Stomach (tissue), 9 donors: ENCODE data around the gene DHX36. TPM values are rescaled to one million over a fixed set of nuclear protein-coding genes. Genes with fewer than 3 reads are reported as not detected.

Experiments
- DNase-seq, 2 donors: peaks; one replicate each; pipeline versions ENCODE4 v3.0.0 to v3.0.0-alpha.2; 2013 to 2019
- H3K27ac ChIP-seq, 5 donors: fragments of 200-600 bp in 4 of 5; sonication (generic) in 4 of 5; one replicate each; pipeline ENCODE4 v1.5.1; 2013 to 2019; ENCODE audit warnings: mild to moderate bottlenecking in 1 of 5, moderate library complexity in 1 of 5
- H3K27me3 ChIP-seq, 3 donors: fragments of 200-600 bp; sonication (generic); one replicate each; pipeline ENCODE4 v1.5.1; 2017 to 2019; ENCODE audit warnings: mixed run types in 1 of 3
- H3K36me3 ChIP-seq, 4 donors: fragments of 200-600 bp; sonication (generic); 1 replicate in 3 of 4; 2 replicates in 1 of 4; pipeline ENCODE4 v1.5.1; 2016 to 2019
- H3K4me1 ChIP-seq, 4 donors: fragments of 200-600 bp; sonication (generic); one replicate each; pipeline ENCODE4 v1.5.1; 2016 to 2019
- H3K4me3 ChIP-seq, 4 donors: fragments of 200-600 bp; sonication (generic) in 3 of 4; one replicate each; pipeline ENCODE4 v1.5.1; 2016 to 2019; ENCODE audit warnings: mild to moderate bottlenecking in 1 of 4
- H3K9me3 ChIP-seq, 4 donors: fragments of 200-600 bp; sonication (generic); one replicate each; pipeline ENCODE4 v1.5.1; 2016 to 2019
- EP300 ChIP-seq: sonication (generic); formaldehyde crosslinking; IDR thresholded peaks from one replicate; pipeline ENCODE4 v1.6.1; 2017; ENCODE audit warnings: antibody characterized with exemption
- POLR2A ChIP-seq, 4 donors: fragments of 450-650 bp; IDR thresholded peaks; one replicate each; pipeline ENCODE4 v1.6.1; 2016; ENCODE audit warnings: antibody characterized with exemption in 4 of 4, control low read depth in 2 of 4, mild to moderate bottlenecking in 1 of 4, moderate library complexity in 1 of 4
- POLR2AphosphoS5 ChIP-seq, 3 donors: sonication (generic); formaldehyde crosslinking; IDR thresholded peaks; one replicate each; pipeline ENCODE4 v1.6.1; 2016; ENCODE audit warnings: antibody characterized with exemption in 3 of 3
- WGBS, 5 donors: extraction: QIAGEN DNeasy Blood & Tissue Kit in 3 of 5; methylation state at CpG; one replicate each; pipeline versions ENCODE4 v1.1.5 to v1.1.7; 2013 to 2018; 5-methylcytosine and 5-hydroxymethylcytosine counted together
- intact Hi-C: fragments of 100-400 bp; cut with DNase I; formaldehyde crosslinking; loops from one replicate; pipeline ENCODE4 v1.15.1; 2023; ENCODE audit warnings: low total_unique reads
- polyA plus RNA-seq, 3 donors: library from polyadenylated mRNA; stranded (reverse); fragments of 200-250 nt; gene quantifications; one replicate each; pipeline ENCODE4 v1.2.3, GENCODE V29; 2013
- total RNA-seq, 5 donors: library from RNA; depleted of rRNA; stranded (reverse); fragments of >200 nt; gene quantifications; one replicate each; pipeline versions ENCODE4 v1.1.0 to v1.2.3, GENCODE V29; 2014 to 2016
- TF ChIP-seq, protein P1 (sequence below), 7 experiments: fragments of 450-650 bp in 4 of 7; fragments of 200-600 bp in 3 of 7; sonication (generic) in 3 of 7; IDR thresholded peaks; one replicate each; pipeline ENCODE4 v1.5.1; 2016 to 2019; ENCODE audit warnings: antibody characterized with exemption in 7 of 7, control low read depth in 2 of 7, mild to moderate bottlenecking in 1 of 7
- donor health status: healthy with polysubstance abuse.
- donor health status: Bipolar disorder and iron deficiency.
- donor health status: healthy.

DHX36 gene
- total and polyA plus RNA-seq, 8 donors: 4.6 to 138 (median 36.0) TPM

DNA sequence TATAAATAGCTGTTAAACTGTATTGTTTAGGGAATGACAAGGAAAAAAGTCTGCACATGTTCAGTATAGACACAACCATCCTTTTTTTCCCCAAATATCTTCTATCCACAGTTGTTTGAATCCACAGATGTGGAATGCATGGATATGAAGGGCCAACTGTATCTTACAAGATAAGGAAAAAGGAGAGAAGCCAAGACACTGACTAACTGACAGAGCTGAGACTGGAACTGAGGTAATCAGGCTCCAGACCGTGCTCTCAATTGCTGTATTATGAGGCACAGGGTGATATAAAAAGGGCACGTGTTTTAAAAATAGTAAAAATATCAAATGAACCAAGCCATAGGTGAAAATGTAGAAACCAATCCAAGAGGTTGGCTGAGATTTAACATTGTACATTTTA lies 49.0 kb downstream of the DHX36 start:
- intact Hi-C loops: no loop called here
- H3K4me3 ChIP-seq: no peak overlapping the region
- DNase-seq: no peak
- H3K4me1 ChIP-seq: peaks cover 0 to 19% (median 6%) of the 10 kb centered on the region in 4 donors
- H3K36me3 ChIP-seq: peaks cover 22 to 92% (median 83%) of the 10 kb centered on the region in 4 donors
- TF ChIP-seq POLR2A (IDR thresholded peaks at IDR 0.05) (no peak), EP300 (no peak), POLR2AphosphoS5 (IDR thresholded peaks at IDR 0.05) (no peak)
- TF ChIP-seq, protein P1, sequence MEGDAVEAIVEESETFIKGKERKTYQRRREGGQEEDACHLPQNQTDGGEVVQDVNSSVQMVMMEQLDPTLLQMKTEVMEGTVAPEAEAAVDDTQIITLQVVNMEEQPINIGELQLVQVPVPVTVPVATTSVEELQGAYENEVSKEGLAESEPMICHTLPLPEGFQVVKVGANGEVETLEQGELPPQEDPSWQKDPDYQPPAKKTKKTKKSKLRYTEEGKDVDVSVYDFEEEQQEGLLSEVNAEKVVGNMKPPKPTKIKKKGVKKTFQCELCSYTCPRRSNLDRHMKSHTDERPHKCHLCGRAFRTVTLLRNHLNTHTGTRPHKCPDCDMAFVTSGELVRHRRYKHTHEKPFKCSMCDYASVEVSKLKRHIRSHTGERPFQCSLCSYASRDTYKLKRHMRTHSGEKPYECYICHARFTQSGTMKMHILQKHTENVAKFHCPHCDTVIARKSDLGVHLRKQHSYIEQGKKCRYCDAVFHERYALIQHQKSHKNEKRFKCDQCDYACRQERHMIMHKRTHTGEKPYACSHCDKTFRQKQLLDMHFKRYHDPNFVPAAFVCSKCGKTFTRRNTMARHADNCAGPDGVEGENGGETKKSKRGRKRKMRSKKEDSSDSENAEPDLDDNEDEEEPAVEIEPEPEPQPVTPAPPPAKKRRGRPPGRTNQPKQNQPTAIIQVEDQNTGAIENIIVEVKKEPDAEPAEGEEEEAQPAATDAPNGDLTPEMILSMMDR (IDR thresholded peaks at IDR 0.05): no peak
- WGBS, 5 donors: 90 to 99% (median 91%) methylated on average over 2 of the region's 2 CpGs
- H3K27me3 ChIP-seq: no peaks in the 10 kb centered on the region
- H3K27ac ChIP-seq: no peak overlapping the region
- no peaks in the 10 kb centered on the region for H3K9me3 ChIP-seq

DNA sequence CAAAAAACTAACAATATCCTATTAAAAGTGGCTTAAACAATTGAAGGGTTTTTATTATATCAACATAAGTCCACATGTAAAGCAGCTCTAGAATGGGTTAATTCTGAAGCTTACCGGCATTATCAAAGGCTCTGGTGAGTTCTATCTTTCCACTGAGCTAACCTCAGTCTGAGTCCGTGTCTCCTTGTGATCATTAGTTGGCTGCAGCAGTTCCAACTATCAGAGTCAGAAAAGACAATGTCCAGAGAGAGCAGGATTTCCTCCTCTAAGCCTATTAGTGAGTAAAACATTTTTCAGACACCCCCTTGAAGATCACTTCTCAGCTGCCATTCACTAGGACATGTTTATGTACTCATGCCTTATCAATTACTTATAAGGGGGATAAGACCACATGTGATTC lies 49.9 kb downstream of the DHX36 start:
- no peak for TF ChIP-seq POLR2A (IDR thresholded peaks at IDR 0.05)
- TF ChIP-seq, protein P1 (IDR thresholded peaks at IDR 0.05): no peak
- no peak for TF ChIP-seq EP300
- no peak for TF ChIP-seq POLR2AphosphoS5 (IDR thresholded peaks at IDR 0.05)
- WGBS, 5 donors: 31 to 66% (median 45%) methylated on average over 2 of the region's 2 CpGs

DNA sequence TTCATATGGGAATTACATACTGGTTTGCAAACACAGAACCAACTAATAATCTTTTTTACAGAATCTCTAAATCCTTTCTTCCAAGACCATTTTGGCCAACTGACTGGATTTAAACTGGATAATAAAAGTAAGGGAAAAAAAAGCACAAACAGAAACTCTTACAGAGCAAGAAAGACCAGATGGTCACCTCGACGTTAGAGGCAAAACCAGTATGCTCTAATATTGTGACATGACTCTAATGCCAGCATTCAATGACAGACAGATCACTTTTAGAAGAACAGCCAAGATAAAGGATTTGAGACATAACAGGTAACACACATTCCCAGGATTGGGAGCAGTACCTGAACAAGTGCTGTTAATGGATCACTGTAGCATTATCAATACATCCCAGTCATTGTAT lies 50.9 kb downstream of the DHX36 start:
- WGBS, 5 donors: 65 to 86% (median 79%) methylated on average over 2 of the region's 2 CpGs
- peaks cover 0 to 3% (median under 1%) of the 10 kb centered on the region in 4 donors for H3K9me3 ChIP-seq
- intact Hi-C loops: no loop called here

More for the DNA sequence above, 49.9 kb downstream of the DHX36 start:
- no peaks in the 10 kb centered on the region for H3K9me3 ChIP-seq
- no peak overlapping the region for H3K27ac ChIP-seq
- peaks cover 22 to 92% (median 82%) of the 10 kb centered on the region in 4 donors for H3K36me3 ChIP-seq
- H3K4me1 ChIP-seq: peaks cover 0 to 18% (median 6%) of the 10 kb centered on the region in 4 donors
- intact Hi-C loops: no loop called here
- no peaks in the 10 kb centered on the region for H3K27me3 ChIP-seq
- no peak overlapping the region for H3K4me3 ChIP-seq
- no peak for DNase-seq

GRCh38 chr3:154254527-154254926 lies 69.8 kb downstream of the DHX36 start:
- Histone ChIP-seq H3K9me3 (no peaks in the 10 kb centered on the region), H3K36me3 (peaks cover 20 to 88% (median 69%) of the 10 kb centered on the region in 4 donors), H3K4me3 (no peak overlapping the region), H3K4me1 (peaks cover 0 to 22% (median 5%) of the 10 kb centered on the region in 4 donors), H3K27ac (no peak overlapping the region), H3K27me3 (no peaks in the 10 kb centered on the region)
- DNase-seq: no peak
- 74 to 93% (median 86%) methylated on average over 8 of the region's 8 CpGs for WGBS, 5 donors
- intact Hi-C loops: loop anchor here (5.0 kb wide), 1 partner anchor 157 kb away; no protein-coding TSS in a partner anchor
- TF ChIP-seq, protein P1 (IDR thresholded peaks at IDR 0.05): no peak
- TF ChIP-seq EP300 (no peak), POLR2AphosphoS5 (IDR thresholded peaks at IDR 0.05) (no peak), POLR2A (IDR thresholded peaks at IDR 0.05) (no peak)

More for the DNA sequence above, 50.9 kb downstream of the DHX36 start:
- no peak for DNase-seq
- Histone ChIP-seq H3K27me3 (no peaks in the 10 kb centered on the region), H3K4me1 (peaks cover 0 to 18% (median 6%) of the 10 kb centered on the region in 4 donors), H3K27ac (no peak overlapping the region), H3K4me3 (no peak overlapping the region), H3K36me3 (peaks cover 19 to 86% (median 73%) of the 10 kb centered on the region in 4 donors)
- TF ChIP-seq POLR2AphosphoS5 (IDR thresholded peaks at IDR 0.05): no peak
- TF ChIP-seq, protein P1 (IDR thresholded peaks at IDR 0.05): no peak
- no peak for TF ChIP-seq EP300
- TF ChIP-seq POLR2A (IDR thresholded peaks at IDR 0.05): no peak
